Pancreas (tissue), 10 donors: ENCODE results near the gene LYPD5. TPM values are rescaled to one million over a fixed set of nuclear protein-coding genes. Genes with fewer than 3 reads are reported as not detected.
A peak's percentile ranks its signal among the peaks of the same experiment; 100 is the strongest.

Experiments used
- ATAC-seq, 4 donors: fragments of 200-7000 bp; cut with Tn5 transposase; one replicate each; pipeline versions ENCODE4 v1.8.0 to v1.9.1; 2020; ENCODE audit warnings: mild to moderate bottlenecking in 4 of 4, moderate library complexity in 4 of 4
- DNase-seq, 6 donors: peaks; one replicate each; pipeline ENCODE4 v3.0.0-alpha.2; 2020
- FAIRE-seq: peaks from 2 replicates; lab custom pipeline; 2012; peaks lifted over from hg19 to GRCh38; lab: Jason Lieb, UNC
- H3K27ac ChIP-seq, 4 donors: fragments of 200-600 bp; sonication (generic); 1 replicate in 3 of 4; 2 replicates in 1 of 4; pipeline versions ENCODE4 v1.5.0 to v1.8.0; 2020
- H3K27me3 ChIP-seq, 4 donors: fragments of 200-600 bp; one replicate each; pipeline ENCODE4 v1.8.0; 2021
- H3K36me3 ChIP-seq, 3 donors: fragments of 200-600 bp; sonication (generic) in 1 of 3; one replicate each; pipeline versions ENCODE4 v1.5.0 to v1.8.0; 2020 to 2021
- H3K4me1 ChIP-seq, 3 donors: fragments of 200-600 bp; one replicate each; pipeline ENCODE4 v1.8.0; 2021
- H3K4me3 ChIP-seq, 4 donors: fragments of 200-600 bp; sonication (generic) in 2 of 4; one replicate each; pipeline versions ENCODE4 v1.5.0 to v1.8.0; 2020 to 2021
- H3K9me3 ChIP-seq, 4 donors: fragments of 200-600 bp; one replicate each; pipeline ENCODE4 v1.8.0; 2021
- WGBS, 2 donors: extraction: QIAGEN DNeasy Blood & Tissue Kit; methylation state at CpG; one replicate each; pipeline ENCODE4 v1.1.7; 2013; 5-methylcytosine and 5-hydroxymethylcytosine counted together
- intact Hi-C, 3 donors: fragments of 100-400 bp; cut with DNase I; formaldehyde crosslinking; loops; one replicate each; pipeline versions ENCODE4 v1.11.1 to v1.14.2; 2022
- polyA plus RNA-seq, 2 donors: library from polyadenylated mRNA; stranded (reverse); fragments of 200-250 nt; gene quantifications; one replicate each; pipeline ENCODE4 v1.2.3, GENCODE V29; 2013
- total RNA-seq, 6 donors: library from RNA; stranded (reverse); fragmentation: NEBNext Ultra II Directional in 4 of 6; extraction: Animal tissue kit (Norgen Biotek cat#: 25700) in 4 of 6; gene quantifications; one replicate each; pipeline versions ENCODE4 v1.2.1 to v1.2.4, GENCODE V29; 2021 to 2023
- TF ChIP-seq, protein P1 (sequence below), 4 donors: fragments of 200-600 bp; sonication (generic) in 3 of 4; IDR thresholded peaks; one replicate each; pipeline versions ENCODE4 v1.5.0 to v1.8.0; 2021; ENCODE audit warnings: antibody characterized with exemption in 4 of 4
- donor health status: healthy with polysubstance abuse.
- donor health status: DM: no; HTN: no; CAD: no; lungs with moderate emphysema.
- donor health status: DM: no; HTN: no; CAD: no.
- donor health status: control.
- donor health status: control.
- donor health status: Bipolar disorder and iron deficiency.
- donor health status: DM: yes; HTN: yes; CAD: no.
- donor health status: DM: no; HTN: no; CAD: no.
- donor health status: DM: no; HTN: no; CAD: no.
- donor health status: DM: yes; HTN: yes; CAD: no.

The LYPD5 gene
- total and polyA plus RNA-seq, 8 donors, result 0.09 to 1.2 (median 0.34) TPM

DNA sequence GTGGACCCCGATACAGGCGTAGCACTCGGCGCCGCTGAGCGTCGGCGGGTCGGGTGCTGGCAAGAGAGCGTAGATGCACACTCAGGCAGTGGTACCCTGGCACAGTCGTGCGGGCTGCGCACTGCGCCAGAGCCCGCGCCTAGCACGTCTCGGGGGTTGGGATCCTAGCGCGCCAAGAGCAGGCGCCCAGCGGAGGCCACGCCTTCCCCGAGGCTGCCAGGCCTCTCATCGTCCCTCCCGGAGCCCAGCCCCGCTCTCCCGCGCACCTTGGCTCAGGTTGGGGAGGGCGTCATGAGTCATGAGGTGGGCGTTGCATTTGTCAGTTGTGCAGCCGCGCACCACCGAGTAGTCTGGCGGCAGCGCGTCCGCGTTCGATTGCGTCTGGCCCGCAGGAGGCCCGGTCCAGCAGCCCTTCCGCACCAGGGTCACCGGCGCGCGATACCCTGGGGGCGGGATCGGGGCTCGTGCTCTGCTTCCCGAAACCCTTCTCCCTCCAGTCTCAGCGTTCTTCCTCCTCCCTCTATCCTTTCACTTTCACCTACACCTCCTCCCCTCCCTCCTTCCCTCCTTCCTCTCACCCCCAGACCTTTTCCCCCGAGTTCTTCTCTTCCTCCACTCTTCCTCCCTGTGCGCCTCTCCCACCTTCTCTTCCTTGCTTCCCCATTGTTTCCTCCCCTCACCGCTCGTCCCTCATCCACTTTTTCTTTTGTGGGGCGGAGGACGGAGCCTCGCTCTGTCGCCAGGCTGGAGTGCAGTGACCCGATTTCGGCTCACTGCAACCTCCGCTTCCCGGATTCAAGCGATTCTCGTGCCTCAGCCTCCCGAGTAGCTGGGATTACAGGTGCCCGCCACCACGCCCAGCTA lies 3.5 kb downstream of the LYPD5 start:
- intact Hi-C loops, result no loop called here
- FAIRE-seq (no peak), ATAC-seq (peak; percentile 77 to 95 (median 90)), DNase-seq (peak in 5 of 6 donors; percentile 35 to 69 (median 53))
- TF ChIP-seq, protein P1, sequence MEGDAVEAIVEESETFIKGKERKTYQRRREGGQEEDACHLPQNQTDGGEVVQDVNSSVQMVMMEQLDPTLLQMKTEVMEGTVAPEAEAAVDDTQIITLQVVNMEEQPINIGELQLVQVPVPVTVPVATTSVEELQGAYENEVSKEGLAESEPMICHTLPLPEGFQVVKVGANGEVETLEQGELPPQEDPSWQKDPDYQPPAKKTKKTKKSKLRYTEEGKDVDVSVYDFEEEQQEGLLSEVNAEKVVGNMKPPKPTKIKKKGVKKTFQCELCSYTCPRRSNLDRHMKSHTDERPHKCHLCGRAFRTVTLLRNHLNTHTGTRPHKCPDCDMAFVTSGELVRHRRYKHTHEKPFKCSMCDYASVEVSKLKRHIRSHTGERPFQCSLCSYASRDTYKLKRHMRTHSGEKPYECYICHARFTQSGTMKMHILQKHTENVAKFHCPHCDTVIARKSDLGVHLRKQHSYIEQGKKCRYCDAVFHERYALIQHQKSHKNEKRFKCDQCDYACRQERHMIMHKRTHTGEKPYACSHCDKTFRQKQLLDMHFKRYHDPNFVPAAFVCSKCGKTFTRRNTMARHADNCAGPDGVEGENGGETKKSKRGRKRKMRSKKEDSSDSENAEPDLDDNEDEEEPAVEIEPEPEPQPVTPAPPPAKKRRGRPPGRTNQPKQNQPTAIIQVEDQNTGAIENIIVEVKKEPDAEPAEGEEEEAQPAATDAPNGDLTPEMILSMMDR (IDR thresholded peaks at IDR 0.05), result no peak
- Histone ChIP-seq H3K36me3 (no peaks in the 10 kb centered on the region), H3K27me3 (no peaks in the 10 kb centered on the region), H3K27ac (no peak overlapping the region), H3K9me3 (no peaks in the 10 kb centered on the region), H3K4me3 (peak overlapping the region in 3 of 4 donors; percentile 36 to 52 (median 44)), H3K4me1 (no peaks in the 10 kb centered on the region)
- WGBS, 2 donors, result 20 to 21% methylated on average over 69 to 70 of the region's 70 CpGs

GRCh38 chr19:43798026-43798545 lies 4.2 kb downstream of the LYPD5 start:
- intact Hi-C loops, result no loop called here

GRCh38 chr19:43797556-43797955 lies 4.7 kb downstream of the LYPD5 start:
- Histone ChIP-seq H3K27me3 (no peaks in the 10 kb centered on the region), H3K4me1 (no peaks in the 10 kb centered on the region), H3K9me3 (no peaks in the 10 kb centered on the region), H3K4me3 (no peak overlapping the region), H3K36me3 (no peaks in the 10 kb centered on the region), H3K27ac (no peak overlapping the region)
- no peak for ATAC-seq
- TF ChIP-seq, protein P1 (IDR thresholded peaks at IDR 0.05), result no peak
- DNase-seq, result no peak
- intact Hi-C loops, result no loop called here
- no peak for FAIRE-seq
- 73 to 90% methylated on average over 7 of the region's 7 CpGs for WGBS, 2 donors

More at GRCh38 chr19:43798026-43798545, 4.2 kb downstream of the LYPD5 start:
- Histone ChIP-seq H3K27me3 (no peaks in the 10 kb centered on the region), H3K9me3 (no peaks in the 10 kb centered on the region), H3K36me3 (no peaks in the 10 kb centered on the region), H3K27ac (no peak overlapping the region), H3K4me3 (peak overlapping the region in 3 of 4 donors; percentile 36 to 52 (median 44)), H3K4me1 (no peaks in the 10 kb centered on the region)
- no peak for DNase-seq
- WGBS, 2 donors, result 41 to 45% methylated on average over 5 of the region's 5 CpGs
- no peak for FAIRE-seq
- peak in 1 of 4 donors; percentile 5 for ATAC-seq
- TF ChIP-seq, protein P1 (IDR thresholded peaks at IDR 0.05), result no peak

DNA sequence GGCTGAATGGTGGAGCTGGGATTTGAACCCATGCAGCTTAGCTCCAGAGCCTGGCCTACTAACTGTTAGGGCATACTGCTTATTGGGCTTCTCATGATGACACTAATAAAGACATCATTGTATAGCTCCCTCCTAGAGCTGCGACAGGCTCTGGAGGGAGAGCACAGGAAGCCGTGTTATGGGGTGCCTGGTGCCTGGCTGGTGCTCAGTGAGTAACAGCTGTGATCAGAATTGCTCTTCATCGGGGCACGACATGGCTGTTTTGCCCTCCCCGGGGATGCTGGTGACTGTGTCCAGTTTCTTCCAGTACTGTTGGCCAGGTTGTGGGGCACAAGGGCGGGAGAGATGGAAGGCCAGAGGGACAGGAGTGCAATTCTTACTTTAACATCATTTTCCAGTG lies 5.1 kb downstream of the LYPD5 start:
- H3K9me3 ChIP-seq, result no peaks in the 10 kb centered on the region
- DNase-seq (no peak), ATAC-seq (no peak), FAIRE-seq (no peak)
- no peaks in the 10 kb centered on the region for H3K36me3 ChIP-seq
- TF ChIP-seq, protein P1 (IDR thresholded peaks at IDR 0.05), result no peak
- WGBS, 2 donors, result 38 to 71% methylated on average over 6 of the region's 6 CpGs
- H3K4me1 ChIP-seq, result no peaks in the 10 kb centered on the region
- H3K27ac ChIP-seq, result no peak overlapping the region
- H3K4me3 ChIP-seq, result no peak overlapping the region
- no peaks in the 10 kb centered on the region for H3K27me3 ChIP-seq
- intact Hi-C loops, result no loop called here

DNA sequence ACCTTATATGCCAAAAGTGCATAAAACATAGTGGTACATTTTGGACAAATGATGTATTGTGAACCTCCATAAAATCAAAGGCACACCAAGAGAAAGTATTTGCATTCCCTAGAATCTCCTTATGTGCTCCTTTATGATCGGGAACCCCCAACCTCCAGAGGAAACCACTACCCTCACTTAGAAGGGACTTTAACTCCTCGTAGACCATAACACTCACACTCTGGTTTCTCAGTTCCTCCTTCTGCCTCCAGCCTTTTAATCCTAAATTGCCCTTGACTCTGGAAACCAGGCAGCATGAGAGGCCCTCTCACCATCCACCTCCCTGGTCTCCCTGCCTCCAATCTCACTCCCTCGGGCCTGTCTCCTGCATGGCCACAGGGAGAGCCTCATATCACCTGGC lies 11.7 kb downstream of the LYPD5 start:
- intact Hi-C loops, result no loop called here
- WGBS, 2 donors, result 15 to 24% methylated on average over 3 of the region's 3 CpGs
- ATAC-seq, result no peak
- no peak overlapping the region for H3K4me3 ChIP-seq
- no peaks in the 10 kb centered on the region for H3K27me3 ChIP-seq
- TF ChIP-seq, protein P1 (IDR thresholded peaks at IDR 0.05), result no peak
- H3K4me1 ChIP-seq, result no peaks in the 10 kb centered on the region
- no peak overlapping the region for H3K27ac ChIP-seq
- FAIRE-seq, result no peak
- DNase-seq, result no peak
- H3K9me3 ChIP-seq, result no peaks in the 10 kb centered on the region
- H3K36me3 ChIP-seq, result no peaks in the 10 kb centered on the region
